Stimulated activated CD4-positive, alpha-beta T cell treated with anti-CD3 and anti-CD28 coated beads, TNF-alpha, amount 100 ng/mL, for 4 hours (primary cell): ENCODE data around the gene LRRC70.
"Not testable (repeated sequence)": the region's sequence is repeated elsewhere in the genome, so short reads cannot be mapped to it uniquely, and the experiment has no call there.

Experiments
- DNase-seq, 3 experiments: peaks; one replicate each; pipeline ENCODE4 v3.0.0-alpha.2; 2020; ENCODE audit warnings: low read depth in 3 of 3

The LRRC70 gene

GRCh38 chr5:62606878-62607277 is 28.3 kb downstream of the LRRC70 start:
- DNase-seq: no peak

GRCh38 chr5:62607615-62608014 is 29.0 kb downstream of the LRRC70 start:
- no peak for DNase-seq

- no peak for DNase-seq
Measured at GRCh38 chr5:62608529-62609511, 30.2 kb downstream of the LRRC70 start.

- DNase-seq: no peak
Measured at GRCh38 chr5:62614355-62614754, 35.7 kb downstream of the LRRC70 start.

DNA sequence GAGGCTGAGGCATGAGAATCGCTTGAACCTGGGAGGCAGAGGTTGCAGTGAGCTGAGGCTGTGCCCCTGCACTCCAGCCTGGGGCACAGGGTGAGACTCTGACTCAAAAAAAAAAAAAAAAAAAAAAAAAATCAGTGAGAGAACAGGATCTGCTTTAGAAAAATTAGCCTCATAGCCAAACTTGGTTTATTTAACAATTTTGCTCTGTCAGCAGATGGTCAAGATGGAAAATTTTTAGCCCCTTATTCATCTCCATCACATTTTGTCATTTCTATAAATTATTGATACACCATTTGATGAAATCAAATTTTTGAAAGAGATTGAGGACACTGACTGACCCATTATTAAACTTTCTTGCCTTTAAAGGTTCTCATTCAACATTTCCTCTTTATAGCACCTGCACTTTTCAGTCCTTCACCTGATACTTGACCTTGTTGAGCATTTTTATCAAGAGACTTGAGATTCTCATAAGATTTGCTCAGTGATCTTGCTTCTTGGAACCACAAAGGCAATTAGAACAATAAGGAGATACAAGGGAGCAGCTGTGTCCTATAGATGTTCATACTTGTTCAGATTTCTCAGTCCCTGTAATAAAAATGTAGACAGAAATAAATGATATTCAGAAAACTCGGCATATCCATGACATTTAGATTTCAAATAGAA is 38.1 kb downstream of the LRRC70 start:
- no peak for DNase-seq

DNA sequence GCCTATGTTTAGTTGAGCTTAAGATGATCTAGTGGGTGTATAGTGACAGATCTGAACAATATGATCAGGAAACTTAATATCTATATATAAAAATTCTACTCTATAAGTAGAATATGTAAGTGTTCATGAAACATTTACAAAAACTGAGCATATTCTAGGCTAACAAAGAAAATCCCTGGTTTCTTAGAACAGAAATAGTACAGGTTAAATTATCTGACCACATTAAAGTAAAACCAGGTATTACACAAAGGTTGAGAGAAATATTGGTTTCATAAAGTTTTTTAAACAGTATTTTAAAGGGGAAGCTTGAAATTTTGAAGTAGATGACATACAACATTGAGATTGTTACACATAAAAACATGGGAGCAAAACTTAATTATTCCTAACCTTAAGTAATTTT is 39.3 kb downstream of the LRRC70 start:
- DNase-seq: no peak

DNA sequence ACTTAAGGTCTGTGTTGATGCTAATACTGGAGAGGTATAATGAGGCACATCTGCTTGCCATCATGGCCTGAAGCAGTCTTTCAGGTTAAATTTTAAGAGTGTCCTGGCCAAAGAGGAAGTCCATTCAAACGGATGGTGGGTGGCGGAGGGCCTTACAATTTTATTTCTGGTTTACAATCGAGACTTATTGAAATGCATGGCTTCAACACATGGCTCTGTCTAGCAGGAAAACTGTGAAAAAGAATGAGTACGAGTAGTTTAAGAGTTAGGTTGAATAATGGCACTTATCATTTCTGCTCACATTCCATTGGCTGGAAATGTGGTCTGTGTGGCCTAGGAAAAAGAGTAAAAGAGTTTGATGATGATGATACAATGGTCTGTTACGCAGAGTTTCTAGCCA is 42.1 kb downstream of the LRRC70 start:
- DNase-seq: no peak

DNA sequence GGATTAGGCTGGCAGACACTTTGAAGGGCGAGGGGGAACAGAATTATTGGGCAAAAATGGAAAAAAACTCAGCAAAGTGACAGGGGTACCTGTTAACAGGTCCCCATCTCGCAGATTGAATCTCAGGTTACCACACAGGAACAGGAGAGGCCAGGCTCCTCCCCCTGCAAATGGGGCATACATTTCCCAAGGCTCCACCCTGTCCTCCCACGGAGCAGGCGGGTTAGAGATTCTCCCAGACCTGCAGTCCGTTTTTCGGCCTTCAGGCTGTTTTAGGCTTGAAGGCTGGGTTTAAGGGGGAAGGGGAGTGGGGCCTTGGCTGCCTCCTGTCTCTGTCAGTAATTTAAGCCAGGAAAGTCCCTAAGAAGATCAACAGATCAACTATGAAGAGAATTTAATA is 42.7 kb downstream of the LRRC70 start:
- no peak for DNase-seq

DNA sequence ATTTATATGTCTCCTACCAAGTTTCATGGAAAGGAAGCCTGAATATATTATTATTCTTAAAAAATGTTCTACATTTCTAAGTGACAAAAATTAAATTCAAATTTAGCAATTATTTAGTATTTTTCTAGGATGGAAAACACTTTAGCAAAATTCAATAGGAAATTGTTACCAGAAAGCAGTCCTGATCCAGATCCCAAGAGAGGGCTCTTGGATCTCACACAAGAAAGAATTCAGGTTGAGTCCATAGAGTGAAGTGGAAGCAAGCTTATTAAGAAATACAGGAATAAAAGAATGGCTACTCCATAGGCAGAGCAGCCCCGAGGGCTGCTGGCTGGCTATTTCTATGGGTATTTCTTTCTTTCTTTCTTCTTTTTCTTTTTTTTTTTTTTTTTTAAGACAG is 44.7 kb downstream of the LRRC70 start:
- DNase-seq: no peak

DNA sequence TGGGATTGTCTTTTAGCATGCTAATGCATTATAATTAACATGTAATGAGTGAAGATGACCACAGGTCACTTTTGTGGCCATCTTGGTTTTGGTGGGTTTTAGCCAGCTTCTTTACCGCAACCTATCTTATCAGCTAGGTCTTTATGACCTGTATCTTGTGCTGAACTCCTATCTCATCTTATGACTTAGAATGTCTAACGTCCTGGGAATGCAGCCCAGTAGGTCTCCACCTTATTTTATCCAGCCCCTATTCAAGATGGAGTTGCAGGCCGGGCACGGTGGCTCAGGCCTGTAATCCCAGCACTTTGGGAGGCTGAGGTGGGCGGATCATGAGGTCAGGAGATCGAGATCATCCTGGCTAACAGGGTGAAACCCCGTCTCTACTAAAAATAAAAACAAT is 45.8 kb downstream of the LRRC70 start:
- DNase-seq: not testable (repeated sequence)

DNA sequence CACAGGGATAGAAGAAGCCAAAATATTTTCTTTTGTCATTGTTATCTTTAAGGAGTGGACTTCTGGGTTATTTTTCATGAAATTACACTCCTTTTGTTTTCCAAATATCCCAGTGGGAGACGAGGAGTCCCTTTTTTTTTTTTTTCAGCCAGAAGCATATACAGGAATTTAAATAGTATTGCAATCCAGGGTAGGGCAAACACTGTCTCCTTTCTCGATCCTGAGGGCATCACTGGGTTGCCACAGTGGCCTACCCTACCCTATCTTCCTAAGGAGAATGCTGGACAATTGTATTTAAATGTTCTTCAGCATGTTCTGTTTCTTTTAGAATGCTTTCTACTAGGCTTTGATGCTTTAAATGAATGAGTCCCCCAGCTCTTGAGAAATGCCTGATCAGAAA is 47.9 kb downstream of the LRRC70 start:
- no peak for DNase-seq

- no peak for DNase-seq
Measured at GRCh38 chr5:62627121-62627520, 48.5 kb downstream of the LRRC70 start.

GRCh38 chr5:62627901-62628300 is 49.3 kb downstream of the LRRC70 start:
- no peak for DNase-seq
